Fibroblast of the aortic adventitia (primary cell): Measurements from ENCODE around the gene MAGI2. TPM values are rescaled to one million over a fixed set of nuclear protein-coding genes. Genes with fewer than 3 reads are reported as not detected.
"Not testable (repeated sequence)": the region's sequence is repeated elsewhere in the genome, so short reads cannot be mapped to it uniquely, and the experiment has no call there.

Experiments
- DNase-seq: peaks from one replicate; pipeline ENCODE4 v3.0.0-alpha.2; 2010; ENCODE audit warnings: low read depth
- H3K4me3 ChIP-seq: 2 replicates; pipeline ENCODE4 v1.5.1; 2011; ENCODE audit warnings: low read depth, mild to moderate bottlenecking, control low read depth, low read length, moderate library complexity
- CTCF ChIP-seq: IDR thresholded peaks from 2 replicates; pipeline ENCODE4 v1.5.1; 2011; ENCODE audit warnings: mild to moderate bottlenecking, low read length, control low read depth, inconsistent platforms; ENCODE audit not compliant: insufficient read depth
- total RNA-seq: library from RNA; depleted of rRNA; stranded (reverse); fragments of >200 nt; gene quantifications from 2 replicates; pipeline ENCODE4 v1.2.3, GENCODE V29; 2012; ENCODE audit warnings: low replicate concordance

Gene MAGI2
- total RNA-seq, 1 donor, result 25.5 TPM

GRCh38 chr7:79079919-79080554 is 373.4 kb downstream of the MAGI2 start:
- H3K4me3 ChIP-seq, result no peak overlapping the region
- no peak for TF ChIP-seq CTCF
- no peak for DNase-seq

- H3K4me3 ChIP-seq, result no peak overlapping the region
- no peak for DNase-seq
- TF ChIP-seq CTCF, result no peak
These were observed 375.2 kb downstream of the MAGI2 start for GRCh38 chr7:79078273-79078672.

- DNase-seq, result not testable (repeated sequence)
These were observed 382.3 kb downstream of the MAGI2 start for GRCh38 chr7:79071187-79071586.

GRCh38 chr7:79064187-79064823 is 389.2 kb downstream of the MAGI2 start:
- DNase-seq, result peak; percentile 4
- TF ChIP-seq CTCF, result no peak
- H3K4me3 ChIP-seq, result no peak overlapping the region

More at GRCh38 chr7:79071187-79071586, 382.3 kb downstream of the MAGI2 start:
- H3K4me3 ChIP-seq, result not testable (repeated sequence)

GRCh38 chr7:79063019-79063698 is 390.3 kb downstream of the MAGI2 start:
- H3K4me3 ChIP-seq, result no peak overlapping the region
- TF ChIP-seq CTCF, result peak; percentile 26
- DNase-seq, result peak; percentile 3

- TF ChIP-seq CTCF, result no peak
- H3K4me3 ChIP-seq, result no peak overlapping the region
- no peak for DNase-seq
These were observed 393.0 kb downstream of the MAGI2 start for GRCh38 chr7:79060498-79060897.

GRCh38 chr7:79055722-79056415 is 397.6 kb downstream of the MAGI2 start:
- no peak for DNase-seq
- H3K4me3 ChIP-seq, result no peak overlapping the region
- no peak for TF ChIP-seq CTCF
